Liver (tissue), 9 donors: ENCODE data around the gene GPR183. TPM values are rescaled to one million over a fixed set of nuclear protein-coding genes. Genes with fewer than 3 reads are reported as not detected.

Experiments
- DNase-seq: peaks from one replicate; pipeline ENCODE4 v3.0.0-alpha.2; 2017; ENCODE audit warnings: low spot score
- H3K27ac ChIP-seq, 2 donors: one replicate each; pipeline ENCODE4 v1.7.0; 2013; ENCODE audit warnings: inconsistent platforms in 2 of 2, low read length in 2 of 2, control low read depth in 1 of 2, low read depth in 1 of 2, mild to moderate bottlenecking in 1 of 2
- H3K27me3 ChIP-seq, 4 donors: one replicate each; pipeline versions ENCODE4 v1.6.1 to v1.7.0; 2013; ENCODE audit warnings: low read length in 3 of 4, inconsistent platforms in 1 of 4, mild to moderate bottlenecking in 1 of 4, moderate library complexity in 1 of 4; ENCODE audit not compliant: control insufficient read depth in 4 of 4, insufficient read depth in 4 of 4
- H3K36me3 ChIP-seq, 4 donors: one replicate each; pipeline versions ENCODE4 v1.6.1 to v1.7.0; 2013; ENCODE audit warnings: low read length in 3 of 4, mild to moderate bottlenecking in 3 of 4, low read depth in 1 of 4, moderate library complexity in 1 of 4; ENCODE audit not compliant: control insufficient read depth in 4 of 4, insufficient read depth in 3 of 4
- H3K4me1 ChIP-seq, 4 donors: one replicate each; pipeline versions ENCODE4 v1.6.1 to v1.7.0; 2013; ENCODE audit warnings: low read length in 3 of 4, mild to moderate bottlenecking in 3 of 4, moderate library complexity in 1 of 4; ENCODE audit not compliant: control insufficient read depth in 4 of 4, insufficient read depth in 4 of 4
- H3K4me3 ChIP-seq, 3 donors: one replicate each; pipeline versions ENCODE4 v1.6.1 to v1.7.0; 2013; ENCODE audit warnings: low read length in 3 of 3, control low read depth in 1 of 3, low read depth in 1 of 3, mild to moderate bottlenecking in 1 of 3
- H3K9ac ChIP-seq, 2 donors: one replicate each; pipeline ENCODE4 v1.7.0; 2013; ENCODE audit warnings: low read length in 2 of 2, mild to moderate bottlenecking in 2 of 2, moderate library complexity in 2 of 2, control low read depth in 1 of 2, low read depth in 1 of 2
- H3K9me3 ChIP-seq, 4 donors: one replicate each; pipeline versions ENCODE4 v1.6.1 to v1.7.0; 2013; ENCODE audit warnings: low read length in 3 of 4; ENCODE audit not compliant: control insufficient read depth in 4 of 4
- FOXA2 ChIP-seq: IDR thresholded peaks from 2 replicates; pipeline ENCODE4 v1.6.1; 2016; ENCODE audit warnings: antibody characterized with exemption
- GABPA ChIP-seq, 2 donors: IDR thresholded peaks in 1 of 2; conservative IDR thresholded peaks in 1 of 2; 2 replicates each; pipeline ENCODE4 v1.6.1; 2016; ENCODE audit warnings: antibody characterized with exemption in 2 of 2, mild to moderate bottlenecking in 1 of 2, moderate library complexity in 1 of 2
- HNF4A ChIP-seq, 2 donors: conservative IDR thresholded peaks; 2 replicates each; pipeline ENCODE4 v1.6.1; 2016; ENCODE audit warnings: antibody characterized with exemption in 2 of 2, mild to moderate bottlenecking in 2 of 2
- RAD21 ChIP-seq, 2 donors: IDR thresholded peaks; 2 replicates each; pipeline ENCODE4 v1.6.1; 2016; ENCODE audit warnings: antibody characterized with exemption in 2 of 2, mild to moderate bottlenecking in 2 of 2
- SP1 ChIP-seq: IDR thresholded peaks from 2 replicates; pipeline ENCODE4 v1.6.1; 2018; ENCODE audit warnings: antibody characterized with exemption, mild to moderate bottlenecking
- TAF1 ChIP-seq: conservative IDR thresholded peaks from 2 replicates; pipeline ENCODE4 v1.6.1; 2016; ENCODE audit warnings: antibody characterized with exemption, mild to moderate bottlenecking
- YY1 ChIP-seq: IDR thresholded peaks from 2 replicates; pipeline ENCODE4 v1.6.1; 2016; ENCODE audit warnings: antibody characterized with exemption, mild to moderate bottlenecking
- WGBS: extraction: QIAGEN DNeasy Blood & Tissue Kit; methylation state at CpG from one replicate; pipeline ENCODE4 v1.1.7; 2013; 5-methylcytosine and 5-hydroxymethylcytosine counted together
- polyA plus RNA-seq, 2 donors: library from polyadenylated mRNA; stranded (reverse) in 1 of 2; unstranded in 1 of 2; fragments of 200-250 nt in 1 of 2; fragments of >200 nt in 1 of 2; fragmentation: Nextera tagmentation in 1 of 2; extraction: Ambion mirVana in 1 of 2; gene quantifications; one replicate each; pipeline versions ENCODE4 v1.2.1 to v1.2.3, GENCODE V29; 2013 to 2015
- total RNA-seq, 2 donors: library from RNA; depleted of rRNA; stranded (reverse); fragments of >200 nt; gene quantifications; one replicate each; pipeline ENCODE4 v1.2.3, GENCODE V29; 2014
- TF ChIP-seq, protein P1 (sequence below): IDR thresholded peaks from 2 replicates; pipeline ENCODE4 v1.6.1; 2016; ENCODE audit warnings: antibody characterized with exemption, mild to moderate bottlenecking
- TF ChIP-seq, protein P2 (sequence below): IDR thresholded peaks from 2 replicates; pipeline ENCODE4 v1.6.1; 2016; ENCODE audit warnings: antibody characterized with exemption
- TF ChIP-seq, protein P3 (sequence below): IDR thresholded peaks from 2 replicates; pipeline ENCODE4 v1.6.1; 2016; ENCODE audit warnings: antibody characterized with exemption
- donor health status: healthy.
- donor health status: healthy.
- donor health status: healthy.
- donor health status: healthy.
- donor health status: healthy.

The GPR183 gene
- total and polyA plus RNA-seq, 4 donors, result 0.89 to 4.3 (median 2.9) TPM

DNA sequence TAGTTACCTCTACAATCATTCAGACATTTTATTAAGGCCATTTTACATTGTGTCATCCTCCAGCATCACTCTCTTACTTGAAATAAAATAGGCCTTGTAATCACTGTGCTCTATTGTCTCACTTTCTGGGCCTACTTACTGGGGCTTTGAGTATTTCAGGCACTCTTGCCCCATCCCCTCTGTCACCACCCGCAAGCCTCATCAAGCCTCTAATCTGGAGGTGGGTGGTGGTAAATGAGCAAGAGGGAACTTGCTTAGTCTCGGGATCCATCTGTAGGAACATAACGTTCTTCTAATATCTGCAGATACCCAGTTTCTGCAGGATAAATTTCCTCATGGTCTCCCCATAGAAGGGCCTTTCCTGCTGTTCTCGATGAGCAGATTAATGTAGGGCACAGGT lies 29.6 kb downstream of the GPR183 start:
- DNase-seq, result no peak
- Histone ChIP-seq H3K4me3 (no peak overlapping the region), H3K4me1 (peaks cover 3 to 50% (median 39%) of the 10 kb centered on the region in 4 donors), H3K27ac (no peak overlapping the region), H3K36me3 (peaks cover 0 to 2% (median under 1%) of the 10 kb centered on the region in 4 donors), H3K9me3 (no peaks in the 10 kb centered on the region), H3K27me3 (no peaks in the 10 kb centered on the region), H3K9ac (no peak overlapping the region)
- WGBS, result 92% methylated on average over 4 of the region's 4 CpGs
- TF ChIP-seq, protein P1, sequence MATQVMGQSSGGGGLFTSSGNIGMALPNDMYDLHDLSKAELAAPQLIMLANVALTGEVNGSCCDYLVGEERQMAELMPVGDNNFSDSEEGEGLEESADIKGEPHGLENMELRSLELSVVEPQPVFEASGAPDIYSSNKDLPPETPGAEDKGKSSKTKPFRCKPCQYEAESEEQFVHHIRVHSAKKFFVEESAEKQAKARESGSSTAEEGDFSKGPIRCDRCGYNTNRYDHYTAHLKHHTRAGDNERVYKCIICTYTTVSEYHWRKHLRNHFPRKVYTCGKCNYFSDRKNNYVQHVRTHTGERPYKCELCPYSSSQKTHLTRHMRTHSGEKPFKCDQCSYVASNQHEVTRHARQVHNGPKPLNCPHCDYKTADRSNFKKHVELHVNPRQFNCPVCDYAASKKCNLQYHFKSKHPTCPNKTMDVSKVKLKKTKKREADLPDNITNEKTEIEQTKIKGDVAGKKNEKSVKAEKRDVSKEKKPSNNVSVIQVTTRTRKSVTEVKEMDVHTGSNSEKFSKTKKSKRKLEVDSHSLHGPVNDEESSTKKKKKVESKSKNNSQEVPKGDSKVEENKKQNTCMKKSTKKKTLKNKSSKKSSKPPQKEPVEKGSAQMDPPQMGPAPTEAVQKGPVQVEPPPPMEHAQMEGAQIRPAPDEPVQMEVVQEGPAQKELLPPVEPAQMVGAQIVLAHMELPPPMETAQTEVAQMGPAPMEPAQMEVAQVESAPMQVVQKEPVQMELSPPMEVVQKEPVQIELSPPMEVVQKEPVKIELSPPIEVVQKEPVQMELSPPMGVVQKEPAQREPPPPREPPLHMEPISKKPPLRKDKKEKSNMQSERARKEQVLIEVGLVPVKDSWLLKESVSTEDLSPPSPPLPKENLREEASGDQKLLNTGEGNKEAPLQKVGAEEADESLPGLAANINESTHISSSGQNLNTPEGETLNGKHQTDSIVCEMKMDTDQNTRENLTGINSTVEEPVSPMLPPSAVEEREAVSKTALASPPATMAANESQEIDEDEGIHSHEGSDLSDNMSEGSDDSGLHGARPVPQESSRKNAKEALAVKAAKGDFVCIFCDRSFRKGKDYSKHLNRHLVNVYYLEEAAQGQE, result no peak
- TF ChIP-seq HNF4A (conservative IDR thresholded peaks at IDR 0.05) (no peak), GABPA (IDR thresholded peaks at IDR 0.05 in 1 of 2, conservative IDR thresholded peaks at IDR 0.05 in 1 of 2) (no peak), SP1 (no peak)
- TF ChIP-seq, protein P2, sequence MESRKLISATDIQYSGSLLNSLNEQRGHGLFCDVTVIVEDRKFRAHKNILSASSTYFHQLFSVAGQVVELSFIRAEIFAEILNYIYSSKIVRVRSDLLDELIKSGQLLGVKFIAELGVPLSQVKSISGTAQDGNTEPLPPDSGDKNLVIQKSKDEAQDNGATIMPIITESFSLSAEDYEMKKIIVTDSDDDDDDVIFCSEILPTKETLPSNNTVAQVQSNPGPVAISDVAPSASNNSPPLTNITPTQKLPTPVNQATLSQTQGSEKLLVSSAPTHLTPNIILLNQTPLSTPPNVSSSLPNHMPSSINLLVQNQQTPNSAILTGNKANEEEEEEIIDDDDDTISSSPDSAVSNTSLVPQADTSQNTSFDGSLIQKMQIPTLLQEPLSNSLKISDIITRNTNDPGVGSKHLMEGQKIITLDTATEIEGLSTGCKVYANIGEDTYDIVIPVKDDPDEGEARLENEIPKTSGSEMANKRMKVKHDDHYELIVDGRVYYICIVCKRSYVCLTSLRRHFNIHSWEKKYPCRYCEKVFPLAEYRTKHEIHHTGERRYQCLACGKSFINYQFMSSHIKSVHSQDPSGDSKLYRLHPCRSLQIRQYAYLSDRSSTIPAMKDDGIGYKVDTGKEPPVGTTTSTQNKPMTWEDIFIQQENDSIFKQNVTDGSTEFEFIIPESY, result no peak

DNA sequence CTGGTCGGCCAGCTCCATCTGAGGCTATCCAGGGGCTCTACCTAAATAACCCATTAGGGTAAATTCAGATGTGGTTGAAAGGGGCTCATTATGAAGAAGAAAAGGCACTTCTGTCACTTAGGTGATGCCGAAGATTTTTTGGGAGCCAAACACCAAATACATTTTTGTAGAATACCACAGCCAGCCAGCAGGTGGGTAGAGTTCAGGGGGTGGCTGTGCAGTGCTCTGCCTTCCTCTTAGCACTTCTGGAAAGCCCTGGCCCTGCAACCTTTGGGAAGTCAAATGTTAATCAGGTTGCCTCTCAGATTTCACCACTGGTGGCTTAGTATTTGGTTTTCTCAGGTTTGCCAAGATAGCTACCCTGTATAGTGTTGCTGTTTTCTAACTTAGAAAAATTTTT lies 30.5 kb downstream of the GPR183 start:
- Histone ChIP-seq H3K27ac (no peak overlapping the region), H3K9me3 (peaks cover 0 to 3% (median 0%) of the 10 kb centered on the region in 4 donors), H3K36me3 (peaks cover 0 to 2% (median under 1%) of the 10 kb centered on the region in 4 donors), H3K9ac (no peak overlapping the region), H3K4me1 (peaks cover 1 to 42% (median 30%) of the 10 kb centered on the region in 4 donors), H3K4me3 (no peak overlapping the region), H3K27me3 (no peaks in the 10 kb centered on the region)
- WGBS, result 91% methylated on average over 2 of the region's 2 CpGs
- DNase-seq, result no peak
- TF ChIP-seq FOXA2 (no peak), TAF1 (no peak), RAD21 (IDR thresholded peaks at IDR 0.05) (peak in 1 of 2 donors; percentile 20), GABPA (IDR thresholded peaks at IDR 0.05 in 1 of 2, conservative IDR thresholded peaks at IDR 0.05 in 1 of 2) (no peak)

DNA sequence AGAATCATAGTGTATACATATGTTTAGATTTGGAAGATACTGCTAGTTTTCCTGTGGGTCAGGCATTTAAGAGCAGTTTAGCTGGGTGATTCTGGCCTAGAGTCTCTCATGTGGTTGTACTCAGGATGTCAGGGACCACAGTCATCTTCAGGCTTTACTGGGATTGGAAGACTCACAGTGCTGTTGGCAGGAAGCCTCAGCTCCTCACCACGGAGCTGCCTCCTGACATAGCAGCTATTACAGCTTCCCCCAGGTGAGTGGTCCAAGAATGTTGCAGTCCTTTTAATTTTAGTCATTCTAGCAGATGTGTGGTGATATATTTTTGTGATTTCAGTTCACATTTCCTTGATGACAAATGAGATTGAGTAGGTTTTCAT lies 32.1 kb downstream of the GPR183 start:
- H3K4me3 ChIP-seq, result no peak overlapping the region
- no peak for DNase-seq
- no peak overlapping the region for H3K9ac ChIP-seq
- peaks cover 0 to 2% (median under 1%) of the 10 kb centered on the region in 4 donors for H3K36me3 ChIP-seq
- no peaks in the 10 kb centered on the region for H3K27me3 ChIP-seq
- H3K4me1 ChIP-seq, result peaks cover 0 to 30% (median 20%) of the 10 kb centered on the region in 4 donors
- TF ChIP-seq FOXA2 (no peak), TAF1 (no peak), YY1 (no peak), HNF4A (conservative IDR thresholded peaks at IDR 0.05) (no peak)
- TF ChIP-seq, protein P3, sequence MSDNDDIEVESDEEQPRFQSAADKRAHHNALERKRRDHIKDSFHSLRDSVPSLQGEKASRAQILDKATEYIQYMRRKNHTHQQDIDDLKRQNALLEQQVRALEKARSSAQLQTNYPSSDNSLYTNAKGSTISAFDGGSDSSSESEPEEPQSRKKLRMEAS, result no peak
- no peak overlapping the region for H3K27ac ChIP-seq
- 46% methylated on average over 1 of the region's 1 CpG for WGBS
- H3K9me3 ChIP-seq, result peaks cover 0 to 3% (median 0%) of the 10 kb centered on the region in 4 donors
